LNCAP (cell line): ENCODE measurements around the gene CD99L2.

Source experiments
- CTCF ChIP-seq: fragments of 450-650 bp; IDR thresholded peaks from 2 replicates; pipeline ENCODE4 v1.5.1; 2017; ENCODE audit warnings: mild to moderate bottlenecking

The CD99L2 gene

DNA sequence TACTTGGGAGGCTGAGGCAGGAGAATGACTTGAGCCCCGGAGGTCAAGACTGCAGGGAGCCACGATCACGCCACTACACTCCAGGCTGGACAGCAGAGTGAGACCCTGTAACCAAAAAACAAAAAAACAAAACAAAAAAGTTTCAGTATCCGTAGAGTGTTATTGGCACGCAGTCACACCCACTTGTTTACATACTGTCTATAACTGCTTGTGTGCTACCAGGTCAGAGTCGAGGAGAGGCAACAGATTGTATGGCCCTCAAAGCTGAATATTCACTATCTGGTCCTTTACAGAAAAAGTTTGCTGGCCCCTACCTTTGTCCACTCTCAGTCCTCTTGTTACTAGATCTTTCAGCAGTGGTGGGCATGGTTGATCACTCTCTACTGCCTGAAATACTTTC, 8.2 kb upstream of the CD99L2 start:
- TF ChIP-seq CTCF: no peak

DNA sequence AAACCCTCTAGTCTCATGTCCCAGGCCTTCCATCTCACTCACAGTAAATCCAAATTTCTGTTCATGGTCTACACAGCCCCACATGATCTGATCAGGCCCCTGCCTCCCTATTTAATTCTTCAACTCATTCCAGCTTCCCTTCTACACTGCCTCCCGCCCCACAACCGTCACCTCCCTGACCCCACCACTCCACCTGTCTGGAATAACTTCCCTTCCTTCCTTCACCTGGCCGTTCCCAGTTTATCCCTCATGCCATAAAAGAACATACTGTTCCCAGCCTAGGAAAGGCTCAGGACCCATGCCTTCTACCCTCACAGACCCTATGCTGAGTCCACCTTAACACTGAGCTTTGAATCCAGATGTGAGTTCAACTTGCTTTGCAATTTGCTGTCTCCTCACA, 6.8 kb upstream of the CD99L2 start:
- TF ChIP-seq CTCF: no peak

DNA sequence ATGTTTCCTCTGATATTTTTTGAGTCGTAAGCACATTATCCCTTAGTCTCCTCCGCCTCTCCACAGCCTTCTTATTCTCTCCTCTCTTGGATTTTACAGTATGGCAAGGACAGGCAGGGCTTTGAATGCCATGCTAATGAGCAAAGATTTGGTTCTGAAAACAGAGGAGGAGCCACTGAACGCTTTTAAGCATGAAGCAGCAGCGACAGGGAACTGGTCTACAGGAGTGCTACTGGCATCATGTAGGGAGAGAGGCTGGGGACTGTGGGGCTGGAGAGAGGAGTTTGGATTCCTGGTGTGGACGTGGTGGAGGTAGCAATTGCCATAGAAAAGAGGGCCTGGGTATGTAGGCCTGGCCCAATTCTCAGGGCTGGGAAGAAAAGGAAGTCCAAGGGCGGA, 4.6 kb upstream of the CD99L2 start:
- no peak for TF ChIP-seq CTCF

- no peak for TF ChIP-seq CTCF
Measured at GRCh38 chrX:150902434-150903109, 4.1 kb upstream of the CD99L2 start.

DNA sequence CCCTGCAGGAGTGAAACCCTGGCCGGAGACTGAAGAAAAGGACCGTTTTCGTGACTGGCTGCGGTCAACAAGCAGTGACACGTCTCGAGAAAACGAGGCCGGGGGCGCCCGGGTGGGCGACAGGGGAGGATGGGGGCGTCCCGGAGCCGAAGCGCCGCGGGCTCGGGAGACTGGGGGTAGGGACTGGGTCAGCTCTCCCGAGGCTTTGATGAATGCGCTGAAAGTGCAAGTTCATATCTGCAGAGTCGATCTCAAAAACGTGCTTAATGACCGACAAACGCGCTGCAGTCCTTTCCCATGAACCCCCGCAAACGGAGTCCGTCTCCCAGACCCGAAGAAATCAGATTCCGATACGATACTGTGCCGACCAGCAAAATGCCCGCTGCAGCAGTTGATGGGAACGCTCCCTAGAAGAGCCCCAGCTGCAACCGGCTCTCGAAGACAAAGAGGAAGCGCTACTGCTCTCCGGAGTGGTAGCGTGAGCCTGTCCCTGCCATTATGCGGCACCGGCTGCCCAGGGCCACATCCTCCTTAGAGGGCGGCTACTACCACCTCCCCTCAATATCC, 806 bp upstream of the CD99L2 start:
- TF ChIP-seq CTCF: no peak

DNA sequence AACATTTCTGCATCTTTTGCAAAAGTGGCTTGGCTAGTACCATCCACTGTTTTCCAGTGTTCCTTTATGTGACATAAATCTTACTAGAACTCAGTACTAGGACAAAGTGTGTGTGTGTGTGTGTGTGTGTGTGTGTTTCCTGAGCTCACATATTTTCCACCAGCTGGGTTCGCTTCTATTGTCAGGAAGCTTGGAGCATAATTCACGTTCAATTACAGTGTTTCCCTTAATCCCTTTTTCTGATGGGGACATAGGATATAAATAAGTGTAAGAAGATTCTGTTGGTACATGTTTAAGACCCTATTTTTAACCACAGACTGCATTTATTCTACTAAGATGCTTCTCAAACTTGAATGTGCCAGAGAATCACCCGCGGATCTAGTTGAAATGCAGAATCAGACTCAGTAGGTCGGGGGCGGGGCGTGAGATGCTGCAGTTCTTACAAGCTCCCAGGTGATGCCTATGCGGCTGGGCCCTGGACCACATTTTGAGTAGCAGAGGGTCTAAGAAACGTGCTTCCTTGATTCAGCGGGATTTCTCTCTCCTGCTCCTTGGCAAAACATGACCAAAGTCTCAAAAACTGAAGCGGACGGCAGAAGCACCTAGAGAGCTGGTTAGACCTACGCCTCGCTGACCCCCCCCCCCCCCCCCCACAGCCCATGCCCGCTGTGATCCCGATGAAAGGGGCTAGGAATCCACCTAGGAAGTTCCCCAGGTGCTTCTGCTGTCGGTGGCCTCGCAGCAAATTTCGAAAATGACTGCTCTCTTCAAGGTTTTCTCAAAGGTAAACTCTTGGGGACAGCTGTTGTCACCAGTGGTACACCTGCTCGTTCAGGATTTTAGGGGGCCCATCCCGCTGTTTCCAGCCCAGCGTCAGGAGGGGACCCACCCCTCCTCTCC, 797 bp downstream of the CD99L2 start:
- TF ChIP-seq CTCF: no peak

DNA sequence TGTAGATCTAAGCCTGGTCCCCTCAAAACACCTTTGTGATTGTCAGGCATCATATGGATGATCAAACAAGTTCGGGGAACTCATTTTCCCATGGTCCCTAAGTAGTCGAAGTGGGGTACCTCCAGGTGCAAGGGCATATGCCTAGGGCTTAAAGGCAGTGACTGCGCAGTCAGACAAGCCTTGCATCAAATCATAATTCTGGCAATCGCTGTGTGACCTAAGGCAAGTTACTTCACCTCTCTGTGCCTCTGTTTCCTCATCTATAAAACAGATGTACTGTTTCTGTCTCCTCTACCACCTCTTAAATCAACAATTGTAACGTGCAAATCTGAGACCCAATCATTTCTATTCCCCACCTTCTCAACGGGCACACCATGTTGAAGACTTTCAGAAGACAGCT, 1.8 kb downstream of the CD99L2 start:
- TF ChIP-seq CTCF: no peak
